ENCODE results near the gene NHLRC2. TPM values are rescaled to one million over a fixed set of nuclear protein-coding genes. Genes with fewer than 3 reads are reported as not detected.

The NHLRC2 gene
- total and polyA plus RNA-seq, 9 donors, result 5.8 to 71.7 (median 43.8) TPM

DNA sequence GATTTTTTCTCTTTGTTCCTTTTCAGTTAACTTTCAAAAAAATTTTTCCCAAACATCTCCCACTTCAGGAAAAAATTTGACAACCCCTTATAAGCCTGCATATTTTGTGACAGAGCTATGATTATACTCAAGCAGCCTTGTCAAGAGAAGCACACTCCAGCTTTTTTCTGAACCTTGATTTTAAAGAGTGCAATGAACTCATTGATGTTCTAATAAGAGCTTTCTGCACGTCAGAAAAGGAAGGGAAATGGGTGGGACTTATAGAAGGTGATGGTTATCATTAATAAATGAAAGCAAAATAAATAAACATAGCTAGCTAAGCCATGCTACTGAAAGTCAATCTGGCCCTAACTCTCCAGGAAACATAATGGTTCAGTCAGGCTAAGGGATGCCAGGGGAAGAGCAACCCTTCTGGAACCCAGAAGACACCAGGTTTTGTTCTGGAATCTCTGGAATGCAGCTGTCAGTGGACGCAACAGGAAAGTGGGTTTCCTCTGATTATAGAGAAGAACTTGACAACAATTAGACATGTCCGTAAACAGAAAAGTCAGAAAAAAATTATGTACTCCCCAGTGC is 76.1 kb downstream of the NHLRC2 start:
- Histone ChIP-seq H3K27ac (no peak overlapping the region), H3K4me3 (no peak overlapping the region), H3K36me3 (no peaks in the 10 kb centered on the region), H3K27me3 (no peaks in the 10 kb centered on the region), H3K9me3 (no peaks in the 10 kb centered on the region), H3K4me1 (ENCODE audit: insufficient read depth) (no peaks in the 10 kb centered on the region)
- intact Hi-C loops (cut with DNase I), result no loop called here
- WGBS, 3 donors, result 57 to 65% (median 63%) methylated on average over 3 of the region's 3 CpGs
- TF ChIP-seq POLR2A (IDR thresholded peaks at IDR 0.05) (no peak), EP300 (IDR thresholded peaks at IDR 0.05) (no peak), CTCF (IDR thresholded peaks at IDR 0.05) (no peak)
- DNase-seq, result no peak

DNA sequence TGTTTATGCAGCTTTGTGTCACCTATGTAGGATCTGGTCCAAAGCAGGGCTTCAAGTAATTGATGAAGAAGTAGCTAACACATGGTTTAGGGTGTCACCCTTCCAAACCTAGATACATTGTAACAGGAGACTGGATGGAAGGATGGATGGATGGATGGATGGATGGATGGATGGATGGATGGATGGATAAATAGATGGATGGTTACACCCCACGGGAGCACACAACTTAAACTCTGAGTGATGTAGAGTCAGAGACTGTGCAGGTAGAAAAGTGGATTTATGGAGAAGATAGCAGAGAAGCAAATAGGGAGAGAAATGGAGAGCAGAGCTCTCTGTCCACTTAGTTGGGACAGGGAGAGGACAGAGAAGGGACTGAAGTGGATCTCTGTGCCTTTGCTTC is 78.4 kb downstream of the NHLRC2 start:
- TF ChIP-seq CTCF (IDR thresholded peaks at IDR 0.05) (no peak), POLR2A (IDR thresholded peaks at IDR 0.05) (no peak), EP300 (IDR thresholded peaks at IDR 0.05) (no peak)

GRCh38 chr10:113933894-113934532 is 79.6 kb downstream of the NHLRC2 start:
- DNase-seq, result no peak
- intact Hi-C loops (cut with DNase I), result no loop called here
- 46 to 59% (median 55%) methylated on average over 8 of the region's 8 CpGs for WGBS, 3 donors
- no peaks in the 10 kb centered on the region for H3K4me1 ChIP-seq (ENCODE audit: insufficient read depth)
- TF ChIP-seq CTCF (IDR thresholded peaks at IDR 0.05) (no peak), EP300 (IDR thresholded peaks at IDR 0.05) (no peak), POLR2A (IDR thresholded peaks at IDR 0.05) (no peak)
- H3K27me3 ChIP-seq, result no peaks in the 10 kb centered on the region
- H3K4me3 ChIP-seq, result no peak overlapping the region
- no peaks in the 10 kb centered on the region for H3K36me3 ChIP-seq
- no peak overlapping the region for H3K27ac ChIP-seq
- no peaks in the 10 kb centered on the region for H3K9me3 ChIP-seq

More for the DNA sequence above, 78.4 kb downstream of the NHLRC2 start:
- DNase-seq, result no peak
- Histone ChIP-seq H3K4me3 (no peak overlapping the region), H3K27me3 (no peaks in the 10 kb centered on the region), H3K9me3 (no peaks in the 10 kb centered on the region), H3K27ac (no peak overlapping the region), H3K4me1 (ENCODE audit: insufficient read depth) (no peaks in the 10 kb centered on the region), H3K36me3 (no peaks in the 10 kb centered on the region)
- intact Hi-C loops (cut with DNase I), result no loop called here
- 76 to 94% (median 88%) methylated on average over 1 of the region's 1 CpG for WGBS, 3 donors

DNA sequence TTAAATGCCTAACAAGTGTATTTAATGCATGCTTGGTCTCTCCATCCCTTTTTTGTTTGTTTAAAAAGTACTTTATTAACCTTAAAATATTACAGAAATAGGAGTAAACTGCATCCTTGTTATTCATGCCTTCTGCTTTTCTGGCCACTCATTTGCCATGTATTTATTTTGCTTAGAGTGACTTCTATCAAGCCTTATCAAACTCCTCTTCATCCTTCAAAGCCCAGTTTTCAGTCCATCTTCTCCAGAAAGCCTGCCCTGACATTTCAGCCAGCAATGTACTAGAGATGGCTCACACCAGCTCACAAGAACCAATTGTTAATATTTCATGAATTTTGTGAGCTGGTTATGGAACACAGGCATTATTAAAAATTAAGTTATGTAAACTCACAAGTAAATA is 82.8 kb downstream of the NHLRC2 start:
- DNase-seq, result no peak
- Histone ChIP-seq H3K9me3 (no peaks in the 10 kb centered on the region), H3K4me1 (ENCODE audit: insufficient read depth) (no peaks in the 10 kb centered on the region), H3K27me3 (no peaks in the 10 kb centered on the region), H3K36me3 (no peaks in the 10 kb centered on the region), H3K4me3 (no peak overlapping the region), H3K27ac (no peak overlapping the region)
- intact Hi-C loops (cut with DNase I), result no loop called here
- no peak for TF ChIP-seq CTCF (IDR thresholded peaks at IDR 0.05)
- no peak for TF ChIP-seq EP300 (IDR thresholded peaks at IDR 0.05)
- no peak for TF ChIP-seq POLR2A (IDR thresholded peaks at IDR 0.05)

All from ovary (tissue), 9 donors.